GM23338 (cell line): ENCODE measurements around the gene NPPA.

Experiments
- CTCF ChIP-seq, 2 experiments: fragments of 200-600 bp in 1 of 2; sonication (generic) in 1 of 2; conservative IDR thresholded peaks; 2 replicates each; pipeline versions ENCODE4 v1.5.1 to v1.6.1; 2016 to 2017; ENCODE audit warnings: antibody characterized with exemption in 2 of 2, low read depth in 2 of 2, mild to moderate bottlenecking in 2 of 2, moderate library complexity in 1 of 2
- EZH2 ChIP-seq: fragments of 200-600 bp; sonication (generic); IDR thresholded peaks from one replicate; pipeline ENCODE4 v1.8.0; 2017; ENCODE audit warnings: antibody characterized with exemption, mild to moderate bottlenecking, low read depth; ENCODE audit not compliant: unreplicated experiment
- EZH2phosphoT487 ChIP-seq: fragments of 200-600 bp; sonication (generic); IDR thresholded peaks from one replicate; pipeline ENCODE4 v1.8.1; 2018; ENCODE audit warnings: antibody characterized with exemption; ENCODE audit not compliant: unreplicated experiment
- NANOG ChIP-seq: IDR thresholded peaks from 2 replicates; pipeline ENCODE4 v1.6.1; 2016; ENCODE audit warnings: antibody characterized with exemption, borderline replicate concordance
- POLR2AphosphoS5 ChIP-seq: IDR thresholded peaks from 2 replicates; pipeline ENCODE4 v1.6.1; 2016; ENCODE audit warnings: antibody characterized with exemption, low read depth
- REST ChIP-seq: IDR thresholded peaks from one replicate; pipeline ENCODE4 v1.6.1; 2018; ENCODE audit warnings: antibody characterized with exemption; ENCODE audit not compliant: unreplicated experiment

- no peak for TF ChIP-seq EZH2
- no peak for TF ChIP-seq REST
- TF ChIP-seq CTCF (conservative IDR thresholded peaks at IDR 0.05; ENCODE audit: low read depth in 2 of 2) = no peak
- TF ChIP-seq POLR2AphosphoS5 = no peak
- TF ChIP-seq EZH2phosphoT487 = no peak
- no peak for TF ChIP-seq NANOG
Observed at GRCh38 chr1:11877074-11877473, 29.5 kb upstream of the NPPA start.
